HEK293 (cell line): Measurements from ENCODE around the gene MRFAP1.

ENCODE experiments used
- GFI1B ChIP-seq: fragments of 450-650 bp; formaldehyde crosslinking; IDR thresholded peaks from 2 replicates; pipeline ENCODE4 v1.5.1; 2016; ENCODE audit warnings: missing biosample characterization, missing genetic modification characterization
- TCF7L2 ChIP-seq: IDR thresholded peaks from 2 replicates; pipeline ENCODE4 v1.6.1; 2011; ENCODE audit warnings: low read depth, mild to moderate bottlenecking, inconsistent platforms, low read length, moderate library complexity, borderline replicate concordance
- YY1 ChIP-seq: fragments of 450-650 bp; formaldehyde crosslinking; IDR thresholded peaks from 2 replicates; pipeline ENCODE4 v1.5.1; 2018; ENCODE audit warnings: missing biosample characterization, missing genetic modification characterization
- ZFP37 ChIP-seq: fragments of 450-650 bp; formaldehyde crosslinking; IDR thresholded peaks from 2 replicates; pipeline ENCODE4 v1.5.1; 2016; ENCODE audit warnings: missing biosample characterization, missing genetic modification characterization
- ZFP41 ChIP-seq: fragments of 450-650 bp; formaldehyde crosslinking; IDR thresholded peaks from 2 replicates; pipeline ENCODE4 v1.5.1; 2016; ENCODE audit warnings: missing biosample characterization, missing genetic modification characterization, borderline replicate concordance
- ZNF174 ChIP-seq: fragments of 450-650 bp; formaldehyde crosslinking; IDR thresholded peaks from 2 replicates; pipeline ENCODE4 v1.5.0; 2017; ENCODE audit warnings: missing biosample characterization, mild to moderate bottlenecking, missing genetic modification characterization
- ZNF184 ChIP-seq: fragments of 450-650 bp; IDR thresholded peaks from 2 replicates; pipeline ENCODE4 v1.5.1; 2018; ENCODE audit warnings: missing biosample characterization, mild to moderate bottlenecking, missing genetic modification characterization
- ZNF274 ChIP-seq, 2 experiments: fragments of 200-500 bp in 1 of 2; fragments of 450-650 bp in 1 of 2; sonication (Bioruptor generic) in 1 of 2; formaldehyde crosslinking in 1 of 2; IDR thresholded peaks; 2 replicates each; pipeline versions ENCODE4 v1.5.1 to v1.6.1; 2014 to 2016; ENCODE audit warnings: borderline replicate concordance in 1 of 2, inconsistent platforms in 1 of 2, low read length in 1 of 2, missing biosample characterization in 1 of 2, missing genetic modification characterization in 1 of 2
- ZNF677 ChIP-seq: fragments of 450-650 bp; IDR thresholded peaks from 2 replicates; pipeline ENCODE4 v1.5.0; 2018; ENCODE audit warnings: missing biosample characterization, mild to moderate bottlenecking, missing genetic modification characterization, moderate library complexity
- TF ChIP-seq, protein P1 (sequence below): fragments of 450-650 bp; formaldehyde crosslinking; IDR thresholded peaks from 2 replicates; pipeline ENCODE4 v1.5.1; 2016; ENCODE audit warnings: missing biosample characterization, missing genetic modification characterization

DNA sequence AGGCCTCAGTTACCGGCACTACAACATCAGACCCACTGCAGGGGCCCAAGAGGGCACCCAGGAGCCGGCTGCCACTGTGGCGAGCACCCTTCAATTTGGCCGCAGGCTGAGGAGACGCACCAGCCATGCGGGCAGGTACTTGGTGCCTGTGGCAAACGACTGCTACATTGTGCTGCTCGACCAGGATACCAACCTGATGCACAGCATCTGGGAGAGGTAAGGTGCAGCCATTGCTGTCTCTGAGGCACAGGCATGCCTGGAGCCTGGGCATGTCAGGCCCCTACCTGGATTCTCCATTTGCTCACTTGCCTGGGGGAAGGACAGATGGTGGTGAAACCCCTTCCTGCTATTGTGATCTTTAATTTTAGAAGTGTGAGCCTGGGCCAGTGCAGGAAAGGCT lies 35.4 kb upstream of the MRFAP1 start:
- TF ChIP-seq, protein P1, sequence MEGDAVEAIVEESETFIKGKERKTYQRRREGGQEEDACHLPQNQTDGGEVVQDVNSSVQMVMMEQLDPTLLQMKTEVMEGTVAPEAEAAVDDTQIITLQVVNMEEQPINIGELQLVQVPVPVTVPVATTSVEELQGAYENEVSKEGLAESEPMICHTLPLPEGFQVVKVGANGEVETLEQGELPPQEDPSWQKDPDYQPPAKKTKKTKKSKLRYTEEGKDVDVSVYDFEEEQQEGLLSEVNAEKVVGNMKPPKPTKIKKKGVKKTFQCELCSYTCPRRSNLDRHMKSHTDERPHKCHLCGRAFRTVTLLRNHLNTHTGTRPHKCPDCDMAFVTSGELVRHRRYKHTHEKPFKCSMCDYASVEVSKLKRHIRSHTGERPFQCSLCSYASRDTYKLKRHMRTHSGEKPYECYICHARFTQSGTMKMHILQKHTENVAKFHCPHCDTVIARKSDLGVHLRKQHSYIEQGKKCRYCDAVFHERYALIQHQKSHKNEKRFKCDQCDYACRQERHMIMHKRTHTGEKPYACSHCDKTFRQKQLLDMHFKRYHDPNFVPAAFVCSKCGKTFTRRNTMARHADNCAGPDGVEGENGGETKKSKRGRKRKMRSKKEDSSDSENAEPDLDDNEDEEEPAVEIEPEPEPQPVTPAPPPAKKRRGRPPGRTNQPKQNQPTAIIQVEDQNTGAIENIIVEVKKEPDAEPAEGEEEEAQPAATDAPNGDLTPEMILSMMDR = no peak
- TF ChIP-seq ZNF677 (tag by site-specific recombination) = no peak
- TF ChIP-seq ZFP37 (tag by site-specific recombination) = no peak
- no peak for TF ChIP-seq TCF7L2
- TF ChIP-seq ZNF274 (IDR thresholded peaks at IDR 0.05; ENCODE audit: low read length) = no peak
- no peak for TF ChIP-seq ZNF274 (tag by site-specific recombination; IDR thresholded peaks at IDR 0.05; ENCODE audit: borderline replicate concordance)
- TF ChIP-seq ZNF174 (tag by site-specific recombination) = no peak
- TF ChIP-seq ZFP41 (tag by site-specific recombination) = no peak
- no peak for TF ChIP-seq YY1 (tag by site-specific recombination)
- no peak for TF ChIP-seq ZNF184 (tag by site-specific recombination)
- no peak for TF ChIP-seq GFI1B
